Osteocyte (in vitro differentiated cells): Measurements from ENCODE around the gene SRD5A3. TPM values are rescaled to one million over a fixed set of nuclear protein-coding genes. Genes with fewer than 3 reads are reported as not detected.

Source experiments
- DNase-seq: peaks from one replicate; pipeline ENCODE4 v3.0.0; 2021; ENCODE audit warnings: mixed read lengths; ENCODE audit not compliant: unreplicated experiment; ENCODE audit errors: extremely low spot score
- H3K27ac Mint-ChIP-seq: one replicate; pipeline ENCODE4 v1.8.0; 2021; ENCODE audit warnings: mild to moderate bottlenecking, mixed read lengths; ENCODE audit not compliant: unreplicated experiment
- H3K27me3 Mint-ChIP-seq: one replicate; pipeline ENCODE4 v1.8.0; 2021; ENCODE audit warnings: mixed read lengths; ENCODE audit not compliant: unreplicated experiment
- H3K36me3 Mint-ChIP-seq: one replicate; pipeline ENCODE4 v1.8.0; 2021; ENCODE audit warnings: mixed read lengths; ENCODE audit not compliant: unreplicated experiment
- H3K4me1 Mint-ChIP-seq: one replicate; pipeline ENCODE4 v1.8.0; 2021; ENCODE audit warnings: mixed read lengths; ENCODE audit not compliant: unreplicated experiment
- H3K4me3 Mint-ChIP-seq: one replicate; pipeline ENCODE4 v1.8.0; 2021; ENCODE audit warnings: mild to moderate bottlenecking, moderate library complexity, mixed read lengths; ENCODE audit not compliant: unreplicated experiment
- H3K9me3 Mint-ChIP-seq: one replicate; pipeline ENCODE4 v1.8.0; 2021; ENCODE audit warnings: mixed read lengths; ENCODE audit not compliant: unreplicated experiment
- CTCF ChIP-seq: fragments of 200-600 bp; sonication (generic); IDR thresholded peaks from 2 replicates; pipeline ENCODE4 v1.5.0; 2021; ENCODE audit warnings: antibody characterized with exemption, mild to moderate bottlenecking, moderate library complexity
- total RNA-seq: library from RNA; stranded (reverse); gene quantifications from 2 replicates; pipeline ENCODE4 v1.2.1, GENCODE V29; 2021

SRD5A3 gene
- total RNA-seq, 1 donor from 2014 or later, result 19.8 TPM

GRCh38 chr4:55409468-55410171 is 63.6 kb downstream of the SRD5A3 start:
- no peak for DNase-seq

GRCh38 chr4:55410431-55410830 is 64.4 kb downstream of the SRD5A3 start:
- no peak for TF ChIP-seq CTCF
- Mint-ChIP-seq H3K27me3 (no peaks in the 10 kb centered on the region), H3K4me3 (no peak overlapping the region), H3K27ac (peak overlapping the region; percentile 85), H3K36me3 (peaks cover 15% of the 10 kb centered on the region), H3K9me3 (no peaks in the 10 kb centered on the region), H3K4me1 (peaks cover 28% of the 10 kb centered on the region)
- no peak for DNase-seq

More at GRCh38 chr4:55409468-55410171, 63.6 kb downstream of the SRD5A3 start:
- TF ChIP-seq CTCF, result peak; percentile 54
- Mint-ChIP-seq H3K4me1 (peaks cover 30% of the 10 kb centered on the region), H3K36me3 (peaks cover 22% of the 10 kb centered on the region), H3K4me3 (peak overlapping the region; percentile 50), H3K9me3 (no peaks in the 10 kb centered on the region), H3K27ac (peak overlapping the region; percentile 85), H3K27me3 (no peaks in the 10 kb centered on the region)

DNA sequence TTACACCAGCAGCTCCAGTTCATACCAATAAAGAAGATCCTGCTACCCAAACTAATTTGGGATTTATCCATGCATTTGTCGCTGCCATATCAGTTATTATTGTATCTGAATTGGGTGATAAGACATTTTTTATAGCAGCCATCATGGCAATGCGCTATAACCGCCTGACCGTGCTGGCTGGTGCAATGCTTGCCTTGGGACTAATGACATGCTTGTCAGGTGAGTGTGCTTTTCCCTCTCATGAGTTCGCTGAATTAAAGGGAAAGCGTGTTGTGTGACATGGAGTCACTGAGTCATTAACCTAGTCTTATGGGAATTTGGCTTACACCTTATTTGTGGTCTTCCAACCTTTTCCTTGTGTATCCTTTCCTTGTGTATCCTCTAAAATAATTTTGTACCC is 65.6 kb downstream of the SRD5A3 start:
- Mint-ChIP-seq H3K9me3 (no peaks in the 10 kb centered on the region), H3K4me1 (peaks cover 26% of the 10 kb centered on the region), H3K4me3 (no peak overlapping the region), H3K36me3 (peaks cover 7% of the 10 kb centered on the region), H3K27me3 (no peaks in the 10 kb centered on the region), H3K27ac (no peak overlapping the region)
- TF ChIP-seq CTCF, result no peak
- DNase-seq, result no peak

DNA sequence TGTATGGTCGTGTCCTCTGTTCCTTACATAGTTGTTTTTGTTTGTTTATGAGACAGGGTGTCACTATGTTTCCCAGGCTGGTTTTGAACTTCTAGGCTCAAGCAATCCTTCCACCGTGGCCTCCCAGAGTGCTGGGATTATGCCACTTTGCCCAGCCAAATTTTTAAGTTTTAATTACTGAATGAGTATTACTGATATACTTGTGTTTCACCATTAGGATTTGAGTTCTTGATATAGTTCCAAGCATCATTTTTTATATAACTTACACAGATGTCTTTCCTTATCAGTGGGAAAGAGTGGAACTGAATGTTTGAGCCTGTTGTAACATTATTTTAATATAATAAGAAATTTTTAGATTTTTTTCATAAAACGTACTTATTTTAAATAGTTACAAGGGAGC is 70.1 kb downstream of the SRD5A3 start:
- peaks cover 26% of the 10 kb centered on the region for H3K36me3 Mint-ChIP-seq
- H3K27me3 Mint-ChIP-seq, result no peaks in the 10 kb centered on the region
- H3K4me1 Mint-ChIP-seq, result peaks cover 2% of the 10 kb centered on the region
- DNase-seq, result no peak
- no peak overlapping the region for H3K4me3 Mint-ChIP-seq
- no peaks in the 10 kb centered on the region for H3K9me3 Mint-ChIP-seq
- no peak for TF ChIP-seq CTCF
- no peak overlapping the region for H3K27ac Mint-ChIP-seq

Other genes starting within 250 kb of the SRD5A3 start
- gene KDR, start 220.6 kb upstream of the SRD5A3 start, total RNA-seq, result 0.18 and 0.24 TPM in 2 replicates
- gene TMEM165, start 49.7 kb downstream of the SRD5A3 start, total RNA-seq, result 95.5 and 102 TPM in 2 replicates
- gene CLOCK, start 200.7 kb downstream of the SRD5A3 start, total RNA-seq, result 20.4 and 21.4 TPM in 2 replicates
- not detected in 2 replicates for gene PDCL2, start 246.0 kb downstream of the SRD5A3 start, total RNA-seq